Activated naive CD4-positive, alpha-beta T cell treated with anti-CD3 and anti-CD28 coated beads for 36 hours (primary cell): ENCODE data around the gene TSPAN5. TPM values are rescaled to one million over a fixed set of nuclear protein-coding genes. Genes with fewer than 3 reads are reported as not detected.

Experiments
- CTCF ChIA-PET: fragments of 350-600 bp; sonication (Branson Sonifier 250); formaldehyde crosslinking; loops from one replicate; lab custom pipeline; 2021; ENCODE audit warnings: antibody characterized with exemption; lab: Charles Lee
- DNase-seq: peaks from one replicate; pipeline ENCODE4 v3.0.0-alpha.2; 2020
- H3K27ac Mint-ChIP-seq: one replicate; pipeline ENCODE4 v1.8.0; 2021; ENCODE audit warnings: mild to moderate bottlenecking, mixed read lengths
- H3K27me3 Mint-ChIP-seq: one replicate; pipeline ENCODE4 v1.8.0; 2021; ENCODE audit warnings: low read depth, mixed read lengths
- H3K36me3 Mint-ChIP-seq: one replicate; pipeline ENCODE4 v1.8.0; 2021; ENCODE audit warnings: low read depth, mixed read lengths
- H3K4me1 Mint-ChIP-seq: one replicate; pipeline ENCODE4 v1.8.0; 2021; ENCODE audit warnings: low read depth, mixed read lengths
- H3K4me3 Mint-ChIP-seq: one replicate; pipeline ENCODE4 v1.8.0; 2021; ENCODE audit warnings: mild to moderate bottlenecking, moderate library complexity, mixed read lengths
- H3K9me3 Mint-ChIP-seq: one replicate; pipeline ENCODE4 v1.8.0; 2021; ENCODE audit warnings: mixed read lengths
- intact Hi-C: fragments of 100-400 bp; cut with micrococcal nuclease; formaldehyde crosslinking; loops from one replicate; pipeline ENCODE4 v1.15.1; 2023
- total RNA-seq, 2 experiments: library from RNA; stranded (reverse); gene quantifications; one replicate each; pipeline ENCODE4 v1.2.3, GENCODE V29; 2021

The TSPAN5 gene
- total RNA-seq, 2 experiments from 2014 or later, result 12.5 to 13.1 TPM

DNA sequence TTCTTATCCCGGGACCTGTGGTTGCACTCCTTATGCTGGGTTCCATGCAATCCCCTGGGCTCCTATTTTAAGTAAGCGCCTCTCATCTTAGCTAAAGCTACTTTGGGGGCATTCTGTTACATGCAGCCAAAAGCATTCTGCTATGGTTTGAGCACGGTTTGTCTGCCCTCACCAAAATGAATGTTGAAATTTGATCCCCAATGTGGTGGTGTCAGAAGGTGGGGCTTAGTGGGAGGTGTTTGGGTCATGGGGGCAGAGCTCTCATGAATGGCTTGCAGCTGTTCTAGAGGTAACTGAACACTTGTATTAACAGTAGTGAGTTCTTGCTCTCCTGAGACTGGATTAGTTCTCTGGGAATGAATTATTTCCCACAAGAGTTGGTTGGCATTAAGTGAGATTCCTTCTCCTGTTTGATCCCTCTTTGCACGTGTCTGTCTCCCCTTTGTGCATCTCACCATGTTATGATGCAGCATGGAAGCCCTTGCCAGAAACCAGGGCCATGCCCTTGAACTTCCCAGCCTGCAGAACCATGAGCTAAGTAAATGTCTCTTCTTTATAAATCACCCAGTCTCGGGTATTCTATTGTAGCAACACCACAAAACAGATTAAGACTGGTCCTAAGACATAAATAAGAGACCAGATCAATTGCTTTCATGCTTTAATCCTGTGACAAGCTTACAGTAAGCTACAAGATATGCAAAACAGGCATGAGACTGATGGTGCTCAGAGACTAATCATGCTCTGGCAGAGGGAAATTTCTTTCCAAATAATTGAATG, 141.8 kb downstream of the TSPAN5 start:
- DNase-seq, result no peak
- peaks cover 51% of the 10 kb centered on the region for H3K4me1 Mint-ChIP-seq
- intact Hi-C loops, result no loop called here
- no peak overlapping the region for H3K4me3 Mint-ChIP-seq
- H3K9me3 Mint-ChIP-seq, result peaks cover 7% of the 10 kb centered on the region
- no peak overlapping the region for H3K27ac Mint-ChIP-seq
- no peaks in the 10 kb centered on the region for H3K27me3 Mint-ChIP-seq
- peaks cover 2% of the 10 kb centered on the region for H3K36me3 Mint-ChIP-seq
- CTCF ChIA-PET, result interaction anchor here (1.3 kb wide), 1 partner anchor 10 kb away, joined by 3 read pairs; no protein-coding TSS in a partner anchor

DNA sequence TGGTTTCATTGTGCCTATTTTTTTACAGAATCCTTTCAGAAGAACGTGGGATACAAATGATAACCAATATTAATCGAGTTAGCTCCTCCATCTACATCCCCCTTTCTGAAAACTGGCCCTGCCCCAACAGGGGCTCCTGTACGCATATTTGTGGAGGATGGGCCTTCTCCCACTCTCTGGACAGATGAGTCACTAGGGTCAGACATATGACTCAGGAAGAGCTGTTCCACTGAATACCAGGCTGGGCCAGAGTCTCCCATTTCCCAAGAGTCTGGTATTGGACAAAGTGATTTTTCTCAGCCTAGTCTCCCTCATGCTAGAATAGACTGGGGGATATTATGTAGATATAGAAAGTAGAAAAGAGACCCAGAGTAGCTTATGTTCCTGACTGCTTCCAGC, 142.4 kb downstream of the TSPAN5 start:
- no peak for DNase-seq
- CTCF ChIA-PET, result interaction anchor here (1.3 kb wide), 1 partner anchor 11 kb away, joined by 3 read pairs; no protein-coding TSS in a partner anchor
- no peak overlapping the region for H3K4me3 Mint-ChIP-seq
- H3K27me3 Mint-ChIP-seq, result no peaks in the 10 kb centered on the region
- intact Hi-C loops, result no loop called here
- H3K27ac Mint-ChIP-seq, result no peak overlapping the region
- H3K9me3 Mint-ChIP-seq, result peaks cover 7% of the 10 kb centered on the region
- peaks cover 2% of the 10 kb centered on the region for H3K36me3 Mint-ChIP-seq
- H3K4me1 Mint-ChIP-seq, result peaks cover 52% of the 10 kb centered on the region

DNA sequence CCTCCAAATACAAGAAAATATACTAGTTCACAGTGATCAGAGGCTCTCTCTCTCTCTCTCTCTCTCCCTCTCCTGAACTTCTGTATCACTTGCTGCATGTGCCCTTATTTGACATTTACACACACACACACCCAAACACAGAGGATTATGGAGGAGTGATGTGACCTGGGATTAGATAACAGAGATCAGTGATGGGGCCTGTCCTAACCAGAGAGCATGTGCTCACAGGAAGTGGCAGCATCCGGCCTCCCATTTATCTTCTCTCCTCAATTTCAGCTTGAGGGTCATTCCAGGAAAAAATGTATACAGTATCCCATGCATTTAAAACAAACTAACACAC, 143.0 kb downstream of the TSPAN5 start:
- CTCF ChIA-PET, result no interaction called here
- Mint-ChIP-seq H3K4me1 (peaks cover 58% of the 10 kb centered on the region), H3K36me3 (peaks cover 2% of the 10 kb centered on the region), H3K9me3 (peaks cover 7% of the 10 kb centered on the region), H3K27ac (no peak overlapping the region), H3K4me3 (no peak overlapping the region), H3K27me3 (no peaks in the 10 kb centered on the region)
- no peak for DNase-seq
- intact Hi-C loops, result no loop called here

DNA sequence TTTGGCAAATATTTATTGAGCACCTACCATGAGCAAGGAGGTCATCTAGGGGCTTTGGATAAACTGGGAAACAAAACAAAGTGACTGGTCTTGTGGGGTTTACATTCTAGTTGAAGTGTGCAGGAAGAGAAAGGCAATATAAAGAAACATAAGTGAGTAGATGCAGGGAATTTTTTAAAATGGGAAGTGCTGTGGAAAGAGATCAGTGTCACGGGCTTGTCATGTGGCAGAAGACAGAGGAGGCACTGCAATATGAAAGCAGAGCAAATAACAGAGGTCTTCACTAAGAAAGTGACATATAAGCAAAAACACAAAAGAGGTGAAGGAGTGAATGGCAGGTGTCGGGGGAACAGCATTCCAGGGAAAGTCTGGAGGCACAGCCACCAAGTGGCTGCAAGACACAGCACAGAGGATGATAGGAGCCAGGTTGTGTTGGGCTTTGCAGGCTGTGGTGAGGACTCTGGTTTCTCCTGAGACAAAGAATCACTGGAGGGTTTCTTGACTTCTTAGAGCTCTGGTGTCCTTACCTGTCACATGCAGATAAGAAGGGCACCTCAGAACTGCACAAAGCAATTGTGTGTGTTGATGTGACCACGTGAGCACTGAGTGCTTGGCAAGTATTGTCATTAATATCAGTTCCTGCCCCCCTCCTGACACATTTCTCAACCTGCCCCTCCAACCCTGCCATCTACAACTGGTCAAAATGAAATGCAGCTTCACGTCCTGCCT, 143.5 kb downstream of the TSPAN5 start:
- Mint-ChIP-seq H3K9me3 (peaks cover 7% of the 10 kb centered on the region), H3K4me1 (peaks cover 61% of the 10 kb centered on the region), H3K27ac (no peak overlapping the region), H3K36me3 (peaks cover 2% of the 10 kb centered on the region), H3K27me3 (no peaks in the 10 kb centered on the region), H3K4me3 (no peak overlapping the region)
- CTCF ChIA-PET, result no interaction called here
- intact Hi-C loops, result no loop called here
- no peak for DNase-seq

DNA sequence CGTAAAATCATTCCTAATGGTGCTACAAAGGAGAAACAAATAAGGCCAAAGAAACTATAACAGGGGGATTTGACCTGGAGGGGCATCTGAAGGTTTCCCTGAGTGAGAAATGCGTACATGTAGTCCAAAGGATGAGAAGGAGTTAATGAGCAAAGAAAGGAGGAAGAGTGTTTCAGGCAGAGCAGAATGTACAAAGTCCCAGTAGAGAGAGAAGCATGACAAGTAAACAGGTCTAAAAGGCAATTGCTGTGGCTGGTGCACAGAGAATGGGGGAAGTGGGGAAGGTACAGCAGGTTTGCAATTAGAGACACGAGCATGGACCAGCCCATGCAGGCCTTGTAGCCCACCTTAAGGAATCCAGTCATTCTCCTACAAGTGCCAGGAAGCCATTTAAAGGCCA, 145.5 kb downstream of the TSPAN5 start:
- peaks cover 65% of the 10 kb centered on the region for H3K4me1 Mint-ChIP-seq
- peaks cover 7% of the 10 kb centered on the region for H3K9me3 Mint-ChIP-seq
- no peak for DNase-seq
- intact Hi-C loops, result no loop called here
- H3K36me3 Mint-ChIP-seq, result peaks cover 2% of the 10 kb centered on the region
- H3K27ac Mint-ChIP-seq, result no peak overlapping the region
- H3K4me3 Mint-ChIP-seq, result no peak overlapping the region
- CTCF ChIA-PET, result no interaction called here
- no peaks in the 10 kb centered on the region for H3K27me3 Mint-ChIP-seq

DNA sequence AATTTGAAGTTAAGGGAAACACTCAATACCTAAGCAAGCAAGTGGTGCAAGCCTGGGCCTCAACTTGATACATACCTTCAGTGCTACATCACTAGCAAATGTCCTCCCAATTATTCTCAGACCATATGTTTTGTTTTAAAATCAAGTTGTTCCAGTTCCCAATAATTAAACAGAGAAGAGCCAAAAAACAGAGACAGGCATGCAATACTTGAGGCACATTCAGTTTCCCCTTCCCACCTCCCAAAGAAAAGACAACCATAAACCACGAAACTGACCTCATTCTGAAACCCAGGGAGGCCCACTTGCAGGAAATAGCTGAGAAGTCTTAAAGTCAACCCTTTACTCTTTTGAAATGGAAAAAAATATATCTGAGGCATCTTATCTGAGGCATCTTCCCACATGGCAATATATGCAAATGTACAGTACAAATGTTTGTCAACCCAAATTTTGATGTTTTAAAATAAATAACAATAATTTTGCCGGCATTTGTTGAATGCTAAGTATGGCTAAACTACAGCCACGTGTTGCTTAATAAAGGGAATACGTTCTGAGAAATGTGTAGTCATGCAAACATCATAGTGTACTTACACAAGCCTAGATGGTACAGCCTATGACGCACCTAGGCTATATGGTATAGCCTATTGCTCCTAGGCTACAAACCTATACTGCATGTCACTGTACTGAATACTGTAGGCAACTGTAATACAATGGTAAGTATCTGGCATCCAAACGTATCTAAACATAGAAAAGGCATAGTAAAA, 147.5 kb downstream of the TSPAN5 start:
- CTCF ChIA-PET, result interaction anchor here (0.6 to 1.4 kb wide), 4 partner anchors 25 to 1628 kb away, joined by 3 read pairs; no protein-coding TSS in a partner anchor
- H3K36me3 Mint-ChIP-seq, result no peaks in the 10 kb centered on the region
- no peaks in the 10 kb centered on the region for H3K27me3 Mint-ChIP-seq
- DNase-seq, result peak; percentile 73
- H3K4me3 Mint-ChIP-seq, result peak overlapping the region; percentile 10
- H3K27ac Mint-ChIP-seq, result peak overlapping the region; percentile 57
- intact Hi-C loops, result loop anchor here (1.0 to 2.0 kb wide), 5 partner anchors 11 to 90 kb away; no protein-coding TSS in a partner anchor
- H3K4me1 Mint-ChIP-seq, result peaks cover 53% of the 10 kb centered on the region
- H3K9me3 Mint-ChIP-seq, result no peaks in the 10 kb centered on the region

DNA sequence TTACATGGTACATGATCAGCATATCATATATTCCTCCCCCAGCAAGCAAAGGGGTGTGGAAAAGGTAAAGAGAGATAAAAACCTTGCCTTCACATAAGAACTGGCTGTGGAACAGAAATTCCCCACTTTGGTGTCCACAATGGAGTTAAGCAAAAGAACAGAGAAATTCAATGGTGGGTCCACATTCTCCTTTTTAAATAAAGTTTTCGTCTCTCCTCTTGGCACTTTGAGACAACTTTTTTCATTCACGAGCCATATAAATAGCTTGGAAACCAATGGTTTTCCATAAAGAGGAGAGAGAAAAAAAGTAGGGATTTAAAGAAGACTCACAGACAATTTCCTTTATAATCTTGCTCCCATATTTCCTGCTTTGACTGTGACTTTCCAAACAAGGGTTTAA, 148.1 kb downstream of the TSPAN5 start:
- Mint-ChIP-seq H3K4me1 (peaks cover 47% of the 10 kb centered on the region), H3K9me3 (no peaks in the 10 kb centered on the region)
- CTCF ChIA-PET, result interaction anchor here (0.6 to 1.5 kb wide), 4 partner anchors 24 to 1628 kb away, joined by 3 to 6 read pairs (median 3); no protein-coding TSS in a partner anchor

DNA sequence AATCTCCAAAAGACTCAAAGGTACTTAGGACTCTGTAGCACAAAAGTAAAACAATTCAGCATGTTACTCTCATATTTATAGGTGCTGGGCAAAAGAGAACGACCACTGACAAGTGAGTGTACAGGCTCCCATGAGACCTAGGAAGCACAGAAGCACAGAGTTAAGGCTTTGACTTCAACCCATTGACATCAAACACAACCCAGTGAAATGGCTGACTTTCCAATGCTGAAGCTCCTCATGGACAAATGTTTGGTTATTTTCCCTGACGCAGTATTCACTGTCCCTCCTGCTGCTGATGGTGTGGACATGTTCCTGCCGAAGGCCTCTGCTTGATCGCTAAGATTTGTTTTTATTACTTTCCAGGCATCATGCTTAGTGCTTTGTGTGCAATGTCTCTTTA, 148.7 kb downstream of the TSPAN5 start:
- Mint-ChIP-seq H3K9me3 (no peaks in the 10 kb centered on the region), H3K4me3 (no peak overlapping the region), H3K36me3 (peaks cover 4% of the 10 kb centered on the region), H3K4me1 (peaks cover 43% of the 10 kb centered on the region), H3K27ac (no peak overlapping the region), H3K27me3 (no peaks in the 10 kb centered on the region)
- intact Hi-C loops, result loop anchor here (2.0 kb wide), 2 partner anchors 63 to 91 kb away; no protein-coding TSS in a partner anchor
- CTCF ChIA-PET, result interaction anchor here (1.4 to 1.5 kb wide), 2 partner anchors 24 to 42 kb away, joined by 3 to 6 read pairs; no protein-coding TSS in a partner anchor
- no peak for DNase-seq

More for the DNA sequence above, 148.1 kb downstream of the TSPAN5 start:
- H3K36me3 Mint-ChIP-seq, result peaks cover 1% of the 10 kb centered on the region
- DNase-seq, result no peak
- H3K27ac Mint-ChIP-seq, result peak overlapping the region; percentile 57
- H3K4me3 Mint-ChIP-seq, result no peak overlapping the region
- no peaks in the 10 kb centered on the region for H3K27me3 Mint-ChIP-seq
- intact Hi-C loops, result loop anchor here (2.0 kb wide), 2 partner anchors 64 to 90 kb away; no protein-coding TSS in a partner anchor

DNA sequence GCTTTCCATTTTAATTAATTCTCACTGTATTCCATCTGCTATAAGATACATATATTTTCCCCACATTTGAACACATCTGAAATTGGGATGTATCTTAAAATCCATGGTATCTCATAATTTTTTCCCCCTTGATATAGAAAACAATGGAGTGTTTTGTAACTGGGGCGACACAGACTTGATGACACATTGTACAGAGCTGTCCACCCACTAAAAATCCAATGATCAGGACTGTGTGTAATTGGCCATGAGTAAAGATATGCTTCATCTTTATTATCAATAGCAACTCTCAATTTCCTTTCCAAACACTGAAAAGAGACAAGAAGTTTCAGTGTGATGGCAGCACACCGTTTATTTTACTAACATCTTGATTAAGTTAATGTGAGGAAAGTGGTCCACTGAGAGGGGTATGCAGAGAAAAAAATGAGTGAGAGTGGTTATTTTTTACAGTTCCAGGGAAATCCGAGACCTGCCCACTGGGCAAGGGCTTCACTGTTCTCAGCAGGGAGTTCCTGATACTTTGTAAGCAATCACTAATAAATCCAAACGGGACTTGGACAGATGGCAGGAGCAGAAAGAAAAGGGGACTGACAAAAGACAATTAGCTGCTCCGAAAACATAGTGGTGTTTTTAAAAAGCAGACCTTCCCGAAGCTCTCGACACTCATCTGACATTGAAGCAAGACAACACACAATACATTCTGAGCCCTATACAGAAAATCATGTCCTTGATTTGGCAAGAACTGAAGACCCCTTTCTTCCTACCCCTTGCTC, 149.4 kb downstream of the TSPAN5 start:
- Mint-ChIP-seq H3K9me3 (no peaks in the 10 kb centered on the region), H3K4me3 (no peak overlapping the region), H3K27me3 (no peaks in the 10 kb centered on the region), H3K4me1 (peaks cover 42% of the 10 kb centered on the region), H3K27ac (no peak overlapping the region), H3K36me3 (peaks cover 4% of the 10 kb centered on the region)
- no peak for DNase-seq
- intact Hi-C loops, result loop anchor here (1.0 kb wide), 1 partner anchor 154 kb away; no protein-coding TSS in a partner anchor
- CTCF ChIA-PET, result interaction anchor here (1.5 kb wide), 1 partner anchor 42 kb away, joined by 6 read pairs; no protein-coding TSS in a partner anchor

DNA sequence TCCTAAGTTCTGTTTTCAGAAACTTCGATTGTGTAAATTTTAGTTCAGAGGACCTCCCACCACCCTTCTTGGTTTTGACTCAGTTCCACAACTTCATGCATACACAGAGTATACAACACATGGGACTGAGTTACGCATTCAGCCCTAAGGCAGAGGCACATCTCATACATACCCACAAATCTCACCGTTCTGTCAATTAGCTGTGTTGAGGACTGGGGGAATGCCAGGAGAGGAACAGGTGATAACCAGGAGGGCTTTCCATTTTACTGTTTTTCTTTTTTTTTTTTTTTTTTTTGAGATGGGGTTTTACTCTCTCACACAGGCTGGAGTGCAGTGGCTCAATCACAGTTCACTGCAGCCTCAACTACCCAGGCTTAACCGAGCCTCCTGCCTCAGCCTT, 150.2 kb downstream of the TSPAN5 start:
- H3K9me3 Mint-ChIP-seq, result no peaks in the 10 kb centered on the region
- H3K4me1 Mint-ChIP-seq, result peaks cover 42% of the 10 kb centered on the region
- CTCF ChIA-PET, result no interaction called here
- peak; percentile 18 for DNase-seq
- no peaks in the 10 kb centered on the region for H3K27me3 Mint-ChIP-seq
- peaks cover 4% of the 10 kb centered on the region for H3K36me3 Mint-ChIP-seq
- no peak overlapping the region for H3K27ac Mint-ChIP-seq
- H3K4me3 Mint-ChIP-seq, result no peak overlapping the region
- intact Hi-C loops, result loop anchor here (1.0 kb wide), 1 partner anchor 155 kb away; no protein-coding TSS in a partner anchor

DNA sequence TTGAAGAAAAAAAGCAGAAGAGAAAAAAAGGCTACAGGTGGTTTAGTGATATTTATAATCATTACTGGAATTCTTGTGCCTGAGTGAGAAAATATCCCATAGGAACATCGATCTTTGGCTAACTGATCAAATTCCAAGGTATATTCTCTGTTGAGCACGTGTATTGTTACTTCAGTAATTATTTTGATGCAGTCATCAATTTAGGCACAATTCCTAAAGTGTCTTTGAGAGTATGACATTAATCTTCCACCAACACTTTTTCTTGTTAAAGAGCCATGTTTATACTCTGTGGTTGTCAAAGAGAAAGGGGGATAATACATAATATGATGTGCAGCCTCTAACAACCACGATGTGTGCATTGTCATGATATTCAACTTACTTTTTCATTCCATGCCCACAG, 151.1 kb downstream of the TSPAN5 start:
- Mint-ChIP-seq H3K4me1 (peaks cover 39% of the 10 kb centered on the region), H3K4me3 (no peak overlapping the region), H3K36me3 (peaks cover 6% of the 10 kb centered on the region), H3K27me3 (no peaks in the 10 kb centered on the region), H3K27ac (no peak overlapping the region), H3K9me3 (no peaks in the 10 kb centered on the region)
- no peak for DNase-seq
- CTCF ChIA-PET, result no interaction called here
- intact Hi-C loops, result no loop called here
